ENCODE measurements around the gene MFSD8. TPM values are rescaled to one million over a fixed set of nuclear protein-coding genes. Genes with fewer than 3 reads are reported as not detected.
A peak's percentile ranks its signal among the peaks of the same experiment; 100 is the strongest.

MFSD8 gene
- total and polyA plus RNA-seq, 4 donors = 6.3 to 21.0 (median 17.6) TPM

- Histone ChIP-seq H3K36me3 (ENCODE audit: control insufficient read depth in 4 of 4, insufficient read depth in 3 of 4, low read depth in 1 of 4, low read length in 3 of 4) (no peaks in the 10 kb centered on the region), H3K4me1 (ENCODE audit: control insufficient read depth in 4 of 4, insufficient read depth in 4 of 4, low read length in 3 of 4) (no peaks in the 10 kb centered on the region), H3K27ac (ENCODE audit: low read depth in 1 of 2, low read length in 2 of 2) (no peak overlapping the region), H3K9ac (ENCODE audit: low read depth in 1 of 2, low read length in 2 of 2) (no peak overlapping the region), H3K9me3 (ENCODE audit: control insufficient read depth in 4 of 4, low read length in 3 of 4) (no peaks in the 10 kb centered on the region), H3K4me3 (ENCODE audit: low read depth in 1 of 3, low read length in 3 of 3) (no peak overlapping the region), H3K27me3 (ENCODE audit: control insufficient read depth in 4 of 4, insufficient read depth in 4 of 4, low read length in 3 of 4) (no peaks in the 10 kb centered on the region)
- no peak for TF ChIP-seq TAF1 (conservative IDR thresholded peaks at IDR 0.05)
- TF ChIP-seq RXRA (IDR thresholded peaks at IDR 0.05) = no peak
- TF ChIP-seq HNF4G (IDR thresholded peaks at IDR 0.05) = no peak
- TF ChIP-seq, protein P1, sequence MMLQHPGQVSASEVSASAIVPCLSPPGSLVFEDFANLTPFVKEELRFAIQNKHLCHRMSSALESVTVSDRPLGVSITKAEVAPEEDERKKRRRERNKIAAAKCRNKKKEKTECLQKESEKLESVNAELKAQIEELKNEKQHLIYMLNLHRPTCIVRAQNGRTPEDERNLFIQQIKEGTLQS (IDR thresholded peaks at IDR 0.05) = no peak
- TF ChIP-seq FOXA1 (IDR thresholded peaks at IDR 0.05) = no peak
- no peak for TF ChIP-seq GABPA (IDR thresholded peaks at IDR 0.05 in 1 of 2, conservative IDR thresholded peaks at IDR 0.05 in 1 of 2)
- no peak for TF ChIP-seq NR2F2 (IDR thresholded peaks at IDR 0.05)
- TF ChIP-seq, protein P2, sequence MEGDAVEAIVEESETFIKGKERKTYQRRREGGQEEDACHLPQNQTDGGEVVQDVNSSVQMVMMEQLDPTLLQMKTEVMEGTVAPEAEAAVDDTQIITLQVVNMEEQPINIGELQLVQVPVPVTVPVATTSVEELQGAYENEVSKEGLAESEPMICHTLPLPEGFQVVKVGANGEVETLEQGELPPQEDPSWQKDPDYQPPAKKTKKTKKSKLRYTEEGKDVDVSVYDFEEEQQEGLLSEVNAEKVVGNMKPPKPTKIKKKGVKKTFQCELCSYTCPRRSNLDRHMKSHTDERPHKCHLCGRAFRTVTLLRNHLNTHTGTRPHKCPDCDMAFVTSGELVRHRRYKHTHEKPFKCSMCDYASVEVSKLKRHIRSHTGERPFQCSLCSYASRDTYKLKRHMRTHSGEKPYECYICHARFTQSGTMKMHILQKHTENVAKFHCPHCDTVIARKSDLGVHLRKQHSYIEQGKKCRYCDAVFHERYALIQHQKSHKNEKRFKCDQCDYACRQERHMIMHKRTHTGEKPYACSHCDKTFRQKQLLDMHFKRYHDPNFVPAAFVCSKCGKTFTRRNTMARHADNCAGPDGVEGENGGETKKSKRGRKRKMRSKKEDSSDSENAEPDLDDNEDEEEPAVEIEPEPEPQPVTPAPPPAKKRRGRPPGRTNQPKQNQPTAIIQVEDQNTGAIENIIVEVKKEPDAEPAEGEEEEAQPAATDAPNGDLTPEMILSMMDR (IDR thresholded peaks at IDR 0.05; ENCODE audit: low read depth, low read length, missing input control) = no peak
- TF ChIP-seq ZBTB33 (IDR thresholded peaks at IDR 0.05) = no peak
- no peak for TF ChIP-seq YY1 (IDR thresholded peaks at IDR 0.05)
- TF ChIP-seq, protein P3, sequence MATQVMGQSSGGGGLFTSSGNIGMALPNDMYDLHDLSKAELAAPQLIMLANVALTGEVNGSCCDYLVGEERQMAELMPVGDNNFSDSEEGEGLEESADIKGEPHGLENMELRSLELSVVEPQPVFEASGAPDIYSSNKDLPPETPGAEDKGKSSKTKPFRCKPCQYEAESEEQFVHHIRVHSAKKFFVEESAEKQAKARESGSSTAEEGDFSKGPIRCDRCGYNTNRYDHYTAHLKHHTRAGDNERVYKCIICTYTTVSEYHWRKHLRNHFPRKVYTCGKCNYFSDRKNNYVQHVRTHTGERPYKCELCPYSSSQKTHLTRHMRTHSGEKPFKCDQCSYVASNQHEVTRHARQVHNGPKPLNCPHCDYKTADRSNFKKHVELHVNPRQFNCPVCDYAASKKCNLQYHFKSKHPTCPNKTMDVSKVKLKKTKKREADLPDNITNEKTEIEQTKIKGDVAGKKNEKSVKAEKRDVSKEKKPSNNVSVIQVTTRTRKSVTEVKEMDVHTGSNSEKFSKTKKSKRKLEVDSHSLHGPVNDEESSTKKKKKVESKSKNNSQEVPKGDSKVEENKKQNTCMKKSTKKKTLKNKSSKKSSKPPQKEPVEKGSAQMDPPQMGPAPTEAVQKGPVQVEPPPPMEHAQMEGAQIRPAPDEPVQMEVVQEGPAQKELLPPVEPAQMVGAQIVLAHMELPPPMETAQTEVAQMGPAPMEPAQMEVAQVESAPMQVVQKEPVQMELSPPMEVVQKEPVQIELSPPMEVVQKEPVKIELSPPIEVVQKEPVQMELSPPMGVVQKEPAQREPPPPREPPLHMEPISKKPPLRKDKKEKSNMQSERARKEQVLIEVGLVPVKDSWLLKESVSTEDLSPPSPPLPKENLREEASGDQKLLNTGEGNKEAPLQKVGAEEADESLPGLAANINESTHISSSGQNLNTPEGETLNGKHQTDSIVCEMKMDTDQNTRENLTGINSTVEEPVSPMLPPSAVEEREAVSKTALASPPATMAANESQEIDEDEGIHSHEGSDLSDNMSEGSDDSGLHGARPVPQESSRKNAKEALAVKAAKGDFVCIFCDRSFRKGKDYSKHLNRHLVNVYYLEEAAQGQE (IDR thresholded peaks at IDR 0.05) = no peak
- TF ChIP-seq JUND (IDR thresholded peaks at IDR 0.05) = no peak
- no peak for TF ChIP-seq RAD21 (IDR thresholded peaks at IDR 0.05)
- no peak for TF ChIP-seq SP1 (IDR thresholded peaks at IDR 0.05)
- no peak for TF ChIP-seq MAX (IDR thresholded peaks at IDR 0.05)
- TF ChIP-seq HNF4A (conservative IDR thresholded peaks at IDR 0.05) = no peak
- WGBS = 95% methylated on average over 1 of the region's 1 CpG
- DNase-seq (ENCODE audit: low spot score) = no peak
Observed at GRCh38 chr4:127888559-127888958, 76.4 kb downstream of the MFSD8 start.

GRCh38 chr4:127881563-127881864 is 83.5 kb downstream of the MFSD8 start:
- H3K9me3 ChIP-seq (ENCODE audit: control insufficient read depth in 4 of 4, low read length in 3 of 4) = no peaks in the 10 kb centered on the region
- peaks cover 2 to 11% (median 7%) of the 10 kb centered on the region in 4 donors for H3K4me1 ChIP-seq (ENCODE audit: control insufficient read depth in 4 of 4, insufficient read depth in 4 of 4, low read length in 3 of 4)
- TF ChIP-seq, protein P1 (IDR thresholded peaks at IDR 0.05) = no peak
- TF ChIP-seq FOXA2 (IDR thresholded peaks at IDR 0.05) (no peak), YY1 (IDR thresholded peaks at IDR 0.05) (no peak), RAD21 (IDR thresholded peaks at IDR 0.05) (peak; percentile 18 to 41), TAF1 (conservative IDR thresholded peaks at IDR 0.05) (no peak), FOXA1 (IDR thresholded peaks at IDR 0.05) (no peak), HNF4G (IDR thresholded peaks at IDR 0.05) (no peak)
- TF ChIP-seq, protein P3 (IDR thresholded peaks at IDR 0.05) = no peak
- H3K36me3 ChIP-seq (ENCODE audit: control insufficient read depth in 4 of 4, insufficient read depth in 3 of 4, low read depth in 1 of 4, low read length in 3 of 4) = no peaks in the 10 kb centered on the region
- WGBS = 2% methylated on average over 7 of the region's 7 CpGs
- peak overlapping the region; percentile 79 to 86 (median 81) for H3K4me3 ChIP-seq (ENCODE audit: low read depth in 1 of 3, low read length in 3 of 3)
- H3K9ac ChIP-seq (ENCODE audit: low read depth in 1 of 2, low read length in 2 of 2) = no peak overlapping the region
- no peak overlapping the region for H3K27ac ChIP-seq (ENCODE audit: low read depth in 1 of 2, low read length in 2 of 2)
- no peak for DNase-seq (ENCODE audit: low spot score)
- no peaks in the 10 kb centered on the region for H3K27me3 ChIP-seq (ENCODE audit: control insufficient read depth in 4 of 4, insufficient read depth in 4 of 4, low read length in 3 of 4)

Measured in liver (tissue), 9 donors.